ENCODE results near the gene TNFRSF4. TPM values are rescaled to one million over a fixed set of nuclear protein-coding genes. Genes with fewer than 3 reads are reported as not detected.

Gene TNFRSF4
- total and polyA plus RNA-seq, 7 donors = 1.4 to 4.6 (median 3.5) TPM

- peaks cover 4 to 71% of the 10 kb centered on the region in 2 donors for H3K36me3 ChIP-seq (ENCODE audit: insufficient read depth in 1 of 2, low read depth in 1 of 2)
- no peak overlapping the region for H3K27ac ChIP-seq
- H3K4me1 ChIP-seq = no peaks in the 10 kb centered on the region
- DNase-seq (no peak), ATAC-seq (no peak)
- no peaks in the 10 kb centered on the region for H3K9me3 ChIP-seq
- H3K4me3 ChIP-seq = no peak overlapping the region
- no peaks in the 10 kb centered on the region for H3K27me3 ChIP-seq (ENCODE audit: insufficient read depth in 3 of 3, low read length in 2 of 3)
- WGBS, 3 donors = 82 to 87% (median 82%) methylated on average over 10 of the region's 10 CpGs
- no peak for TF ChIP-seq CTCF (IDR thresholded peaks at IDR 0.05)
- intact Hi-C loops (cut with DNase I) = loop anchor here in 1 of 2 donors (10.0 kb wide), 1 partner anchor 221 kb away; no protein-coding TSS in a partner anchor
Measured at GRCh38 chr1:1255611-1256010, 41.7 kb upstream of the TNFRSF4 start.

- DNase-seq = no peak
- no peak for TF ChIP-seq CTCF (IDR thresholded peaks at IDR 0.05)
- 91 to 96% (median 93%) methylated on average over 26 of the region's 26 CpGs for WGBS, 3 donors
- intact Hi-C loops (cut with DNase I) = loop anchor here in 1 of 2 donors (10.0 kb wide), 1 partner anchor 220 kb away; no protein-coding TSS in a partner anchor
- H3K4me1 ChIP-seq = no peaks in the 10 kb centered on the region
- no peak overlapping the region for H3K27ac ChIP-seq
- H3K4me3 ChIP-seq = no peak overlapping the region
- H3K27me3 ChIP-seq (ENCODE audit: insufficient read depth in 3 of 3, low read length in 2 of 3) = no peaks in the 10 kb centered on the region
- peaks cover 4 to 66% of the 10 kb centered on the region in 2 donors for H3K36me3 ChIP-seq (ENCODE audit: insufficient read depth in 1 of 2, low read depth in 1 of 2)
- ATAC-seq = no peak
- no peaks in the 10 kb centered on the region for H3K9me3 ChIP-seq
Measured at GRCh38 chr1:1255078-1255477, 41.1 kb upstream of the TNFRSF4 start.

GRCh38 chr1:1254667-1254998 is 40.7 kb upstream of the TNFRSF4 start:
- no peaks in the 10 kb centered on the region for H3K27me3 ChIP-seq (ENCODE audit: insufficient read depth in 3 of 3, low read length in 2 of 3)
- no peaks in the 10 kb centered on the region for H3K4me1 ChIP-seq
- H3K27ac ChIP-seq = no peak overlapping the region
- H3K36me3 ChIP-seq (ENCODE audit: insufficient read depth in 1 of 2, low read depth in 1 of 2) = peaks cover 4 to 61% of the 10 kb centered on the region in 2 donors
- H3K9me3 ChIP-seq = no peaks in the 10 kb centered on the region
- no peak overlapping the region for H3K4me3 ChIP-seq
- no peak for TF ChIP-seq CTCF (IDR thresholded peaks at IDR 0.05)
- DNase-seq = no peak
- no peak for ATAC-seq
- intact Hi-C loops (cut with DNase I) = loop anchor here in 1 of 2 donors (10.0 kb wide), 1 partner anchor 220 kb away; no protein-coding TSS in a partner anchor
- 85 to 87% (median 86%) methylated on average over 21 of the region's 21 CpGs for WGBS, 3 donors

GRCh38 chr1:1253972-1254666 is 40.2 kb upstream of the TNFRSF4 start:
- Histone ChIP-seq H3K9me3 (no peaks in the 10 kb centered on the region), H3K27me3 (ENCODE audit: insufficient read depth in 3 of 3, low read length in 2 of 3) (no peaks in the 10 kb centered on the region), H3K4me3 (no peak overlapping the region), H3K36me3 (ENCODE audit: insufficient read depth in 1 of 2, low read depth in 1 of 2) (peaks cover 4 to 56% of the 10 kb centered on the region in 2 donors), H3K4me1 (no peaks in the 10 kb centered on the region), H3K27ac (no peak overlapping the region)
- no peak for TF ChIP-seq CTCF (IDR thresholded peaks at IDR 0.05)
- no peak for DNase-seq
- intact Hi-C loops (cut with DNase I) = loop anchor here in 1 of 2 donors (10.0 kb wide), 1 partner anchor 219 kb away; no protein-coding TSS in a partner anchor
- ATAC-seq = no peak
- WGBS, 3 donors = 93 to 94% (median 93%) methylated on average over 45 to 50 of the region's 50 CpGs

Measured in psoas muscle (tissue), 8 donors.